ENCODE measurements around the gene ARL14EPL. TPM values are rescaled to one million over a fixed set of nuclear protein-coding genes. Genes with fewer than 3 reads are reported as not detected.

The ARL14EPL gene
- total RNA-seq, result 0.07 and 0.15 TPM in 2 replicates

DNA sequence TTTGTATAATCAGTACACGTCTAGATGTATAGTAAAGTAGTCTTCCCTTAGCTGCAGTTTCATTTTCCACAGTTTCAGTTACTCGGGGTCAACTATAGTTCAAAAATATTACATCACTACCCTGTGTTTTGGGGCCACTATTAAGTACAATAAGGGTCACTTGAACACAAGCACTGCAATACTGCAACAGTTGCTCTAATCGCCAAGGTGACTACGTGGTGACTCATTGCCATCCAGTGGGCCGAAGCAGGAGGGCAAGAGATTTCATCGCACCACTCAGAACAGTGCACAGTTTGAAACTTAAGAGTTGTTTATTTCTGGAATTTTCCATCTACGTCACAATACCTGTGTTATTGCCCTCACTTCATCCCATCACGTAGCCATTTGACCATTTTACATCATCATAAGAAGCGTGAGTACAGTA, at the start of gene ARL14EPL:
Gene ARL14EPL, plus strand, starts transcription at position 379 of the 424 bp plus-strand sequence. CDS start 18,994 bp downstream, outside the sequence.

DNA sequence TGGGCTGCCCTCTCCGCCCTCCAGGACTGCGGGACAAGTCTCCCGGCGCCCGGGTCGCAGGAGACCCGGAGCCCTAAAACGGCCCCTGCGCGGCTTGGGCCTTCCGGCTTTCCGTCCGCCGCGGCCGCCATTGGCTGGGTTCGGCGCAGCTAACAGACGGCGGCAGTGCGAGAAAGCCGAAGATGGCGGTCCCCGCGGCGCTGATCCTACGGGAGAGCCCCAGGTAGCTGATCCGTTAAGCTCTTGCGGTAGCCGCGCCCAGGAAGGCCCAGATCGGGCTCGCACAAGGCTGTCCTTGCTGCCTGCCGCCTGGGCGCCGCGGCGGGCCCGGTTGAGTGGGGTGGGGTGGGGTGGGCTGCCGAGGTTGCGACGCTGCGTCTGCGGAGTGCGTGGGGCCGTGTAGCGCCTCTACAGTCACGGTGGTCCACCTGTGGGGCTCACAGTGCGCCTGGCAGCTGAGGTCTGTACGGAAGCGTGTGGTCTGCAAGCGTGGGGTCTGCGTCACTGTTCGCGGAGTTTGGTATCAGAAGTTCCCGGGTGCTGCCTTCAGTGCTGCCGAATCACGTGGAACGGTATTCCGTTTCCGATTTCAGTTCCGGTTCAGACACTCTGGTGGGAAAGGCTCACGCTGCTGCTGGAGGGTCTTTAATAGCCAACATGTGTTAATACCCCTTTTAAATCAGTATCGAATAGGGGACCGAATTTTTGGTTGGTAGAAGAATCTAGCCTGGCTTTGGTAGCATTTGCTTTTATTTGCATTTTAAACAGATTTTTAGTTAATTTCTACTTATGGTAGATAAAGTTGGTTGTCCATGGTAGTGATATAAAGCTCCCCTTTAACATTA, 52.8 kb downstream of the ARL14EPL start, which contains the start of gene COMMD10:
Gene COMMD10, plus strand, starts transcription at position 155 of the 845 bp plus-strand sequence.

Other genes with a start within 250 kb of the ARL14EPL start
- gene CDO1, start 215.8 kb upstream of the ARL14EPL start, total RNA-seq, result 0.15 and 1.2 TPM in 2 replicates
- gene ATG12, start 190.9 kb upstream of the ARL14EPL start, total RNA-seq, result 51.0 and 59.6 TPM in 2 replicates
- 72.0 and 99.3 TPM in 2 replicates for gene AP3S1, start 190.5 kb upstream of the ARL14EPL start, total RNA-seq
- not detected in 2 replicates for gene LVRN, start 70.0 kb upstream of the ARL14EPL start, total RNA-seq
- gene COMMD10, start 52.6 kb downstream of the ARL14EPL start, total RNA-seq, result 30.4 and 38.2 TPM in 2 replicates